CD4-positive, alpha-beta T cell treated with Interleukin-17A for 1 hour (primary cell): ENCODE results near the gene THBS3.
A peak's percentile ranks its signal among the peaks of the same experiment; 100 is the strongest.

Experiments used
- DNase-seq: peaks from one replicate; pipeline ENCODE4 v3.0.0-alpha.2; 2020

The THBS3 gene

DNA sequence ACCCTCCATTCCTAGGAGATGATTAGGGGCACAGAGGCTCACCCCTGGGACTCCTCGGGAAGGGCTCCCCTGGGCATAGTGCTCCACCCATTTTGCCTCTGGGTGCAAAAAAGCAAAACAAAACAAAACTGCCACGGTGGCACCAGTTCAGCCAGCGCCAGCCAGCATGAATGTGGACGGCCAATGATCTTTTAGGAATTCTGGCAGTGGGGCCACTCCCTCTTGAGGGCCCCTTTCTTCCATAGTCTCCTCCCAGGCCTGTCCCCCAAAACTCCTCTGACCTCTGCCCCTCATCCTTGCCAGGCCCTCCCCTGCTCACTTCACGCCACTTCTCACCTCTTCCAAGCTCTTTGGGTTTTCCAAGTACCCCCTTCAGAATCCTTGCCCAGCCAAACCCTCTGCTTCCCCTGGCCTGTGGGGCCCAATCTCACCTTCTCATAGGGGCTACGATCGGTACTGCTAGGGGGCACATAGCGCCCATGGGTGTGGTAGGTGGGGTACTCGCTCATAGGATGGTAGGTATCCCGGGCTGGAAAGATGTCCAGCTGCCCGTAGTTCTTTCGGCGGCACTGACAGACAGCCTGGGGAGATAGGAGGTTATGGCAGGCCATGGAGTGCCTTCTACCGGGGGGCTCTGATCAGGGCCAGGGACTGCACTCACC lies 20.8 kb downstream of the THBS3 start:
- DNase-seq, result no peak

GRCh38 chr1:155186067-155186793 lies 21.5 kb downstream of the THBS3 start:
- DNase-seq, result no peak

GRCh38 chr1:155185783-155186066 lies 22.0 kb downstream of the THBS3 start:
- DNase-seq, result no peak

DNA sequence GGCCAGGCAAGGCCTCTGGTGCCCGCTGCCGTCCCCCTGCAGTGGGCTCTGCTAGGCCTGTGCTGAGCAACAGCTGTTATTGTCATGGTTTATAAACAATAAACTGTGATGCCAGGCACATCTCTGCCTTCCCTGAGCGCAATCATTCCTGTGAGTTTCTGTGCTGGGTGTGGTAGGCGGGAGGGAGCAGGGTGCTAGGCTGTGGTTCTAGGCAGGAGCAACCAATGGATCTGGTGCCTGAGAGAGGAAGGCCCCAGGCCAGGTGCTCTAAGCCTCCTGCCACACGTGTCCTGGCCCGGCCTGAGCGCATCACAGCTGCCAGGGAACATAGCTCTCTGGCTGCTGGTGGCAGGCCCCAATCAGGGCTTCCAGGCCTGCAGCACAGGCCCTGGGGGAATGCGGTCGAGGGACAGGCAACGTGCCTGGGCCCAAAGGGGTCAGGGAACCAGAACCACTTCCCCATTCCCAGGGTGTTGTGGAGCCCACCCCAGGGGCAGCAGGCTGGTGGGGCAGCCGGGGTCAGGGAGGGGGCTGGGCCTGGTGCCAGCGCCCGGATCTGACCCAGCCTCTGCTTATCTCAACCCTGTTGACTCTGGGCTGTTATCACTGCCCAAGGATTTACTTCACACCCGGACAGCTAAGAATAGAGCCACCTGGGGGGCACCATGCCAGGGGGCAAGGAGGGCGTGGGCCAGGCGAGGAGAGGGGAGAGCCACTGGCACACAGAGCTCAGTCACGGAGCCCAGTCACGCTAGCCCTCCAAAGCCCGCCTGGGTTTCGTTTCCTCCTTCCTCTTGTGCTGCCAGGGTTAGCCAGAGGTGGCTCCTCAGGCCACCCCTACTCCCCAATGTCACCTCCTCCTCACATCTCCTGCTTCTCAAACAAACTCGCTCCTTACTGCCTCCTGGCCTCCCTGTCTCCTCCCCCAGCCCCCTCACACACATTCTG lies 22.6 kb downstream of the THBS3 start:
- DNase-seq, result no peak

DNA sequence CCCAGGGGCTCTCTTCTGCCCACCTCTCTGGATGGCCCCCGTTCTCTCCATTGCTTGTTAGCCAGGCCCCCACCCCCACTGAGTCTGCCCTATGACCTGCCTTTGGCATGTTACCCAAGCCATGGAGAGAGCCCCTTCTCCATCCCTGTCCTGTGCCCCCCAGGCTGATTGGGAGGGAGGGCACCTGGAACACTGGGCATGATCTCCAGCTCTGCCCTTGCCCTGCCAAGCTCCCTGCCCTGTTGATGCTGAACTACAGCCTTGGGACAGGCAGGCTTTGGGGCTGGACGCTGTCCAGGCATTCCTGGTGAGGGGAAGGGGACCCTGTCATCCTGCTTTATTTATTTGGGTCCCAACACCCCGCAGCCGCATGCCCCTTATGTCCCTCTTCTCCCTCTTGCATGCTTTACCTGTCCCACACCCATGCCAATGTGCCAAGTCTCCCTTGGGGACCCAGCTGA lies 23.3 kb downstream of the THBS3 start:
- no peak for DNase-seq

DNA sequence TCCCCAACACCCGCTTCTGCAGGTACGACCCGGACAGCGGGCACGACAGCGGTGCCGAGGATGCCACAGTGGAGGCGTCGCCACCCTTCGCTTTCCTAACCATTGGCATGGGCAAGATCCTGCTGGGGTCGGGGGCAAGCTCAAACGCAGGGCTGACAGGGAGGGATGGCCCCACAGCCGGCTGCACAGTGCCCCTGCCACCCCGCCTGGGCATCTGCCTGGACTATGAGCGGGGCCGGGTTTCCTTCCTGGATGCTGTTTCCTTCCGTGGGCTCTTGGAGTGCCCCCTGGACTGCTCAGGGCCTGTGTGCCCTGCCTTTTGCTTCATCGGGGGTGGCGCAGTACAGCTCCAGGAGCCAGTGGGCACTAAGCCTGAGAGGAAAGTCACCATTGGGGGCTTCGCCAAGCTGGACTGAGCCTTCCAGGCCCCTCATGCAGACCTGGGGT lies 23.9 kb downstream of the THBS3 start:
- DNase-seq, result no peak

DNA sequence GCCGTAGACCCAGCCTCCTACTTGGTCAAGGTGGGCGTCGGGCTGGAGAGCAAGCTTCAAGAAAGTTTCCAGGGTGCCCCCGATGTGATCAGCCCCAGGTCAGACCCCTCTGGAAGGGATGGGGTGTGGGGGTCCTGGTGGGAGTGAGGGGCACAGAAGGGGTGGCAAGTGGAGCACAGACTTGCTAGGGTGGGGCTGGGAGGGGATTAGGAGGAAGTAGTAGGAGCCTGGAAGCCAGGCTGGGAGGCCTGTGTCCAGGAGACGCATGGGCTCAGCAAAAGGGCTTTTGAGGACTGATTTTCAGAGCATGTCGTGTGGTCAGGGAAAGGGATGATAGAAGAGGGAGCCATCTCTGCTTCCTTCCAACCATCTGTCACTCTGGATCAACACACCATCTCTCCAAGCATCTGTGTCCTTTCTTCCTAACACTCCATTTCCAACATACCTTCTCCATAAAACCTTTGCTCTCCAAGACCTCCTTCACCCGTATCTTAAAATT lies 25.6 kb downstream of the THBS3 start:
- no peak for DNase-seq

- DNase-seq, result no peak
Measured at GRCh38 chr1:155181371-155182051, 26.2 kb downstream of the THBS3 start.

DNA sequence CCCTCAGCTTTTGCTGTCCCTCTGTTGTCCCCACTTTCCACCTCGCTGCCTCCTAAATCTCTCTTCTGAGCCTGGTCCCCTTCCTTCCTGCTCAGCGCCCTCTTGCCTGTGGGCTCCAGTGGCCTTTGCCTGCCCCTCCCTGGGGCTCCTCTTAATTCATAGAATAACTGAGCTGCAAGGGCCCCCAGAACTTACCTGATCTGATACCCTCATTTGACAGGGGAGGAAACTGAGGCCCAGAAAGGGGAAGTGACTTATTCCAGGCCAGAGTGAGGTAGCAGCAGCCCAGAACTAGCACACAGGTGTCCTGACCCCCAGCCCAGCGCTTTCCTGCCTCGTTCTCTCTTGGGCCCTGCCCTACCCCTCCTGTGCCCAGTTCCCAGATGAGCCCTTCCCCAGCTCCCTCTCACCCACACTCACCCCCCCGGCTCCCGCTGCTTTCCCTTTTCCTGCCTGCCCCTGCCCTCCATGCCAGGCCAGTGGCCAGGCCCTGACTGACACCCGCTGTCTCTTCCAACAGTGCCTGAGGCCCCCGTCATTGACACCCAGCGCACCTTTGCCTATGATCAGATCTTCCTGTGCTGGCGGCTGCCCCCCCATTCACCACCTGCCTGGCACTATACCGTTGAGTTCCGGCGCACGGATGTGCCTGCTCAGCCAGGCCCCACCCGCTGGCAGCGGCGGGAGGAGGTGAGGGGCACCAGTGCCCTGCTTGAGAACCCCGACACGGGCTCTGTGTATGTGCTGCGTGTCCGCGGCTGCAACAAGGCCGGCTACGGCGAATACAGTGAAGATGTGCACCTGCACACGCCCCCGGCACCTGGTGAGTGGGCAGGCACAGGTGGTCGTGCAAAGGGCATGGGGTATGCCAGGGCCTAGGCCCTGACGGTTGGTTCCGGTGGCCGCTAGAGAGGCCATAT lies 28.3 kb downstream of the THBS3 start:
- DNase-seq, result no peak

GRCh38 chr1:155178441-155179111 lies 29.1 kb downstream of the THBS3 start:
- DNase-seq, result no peak

DNA sequence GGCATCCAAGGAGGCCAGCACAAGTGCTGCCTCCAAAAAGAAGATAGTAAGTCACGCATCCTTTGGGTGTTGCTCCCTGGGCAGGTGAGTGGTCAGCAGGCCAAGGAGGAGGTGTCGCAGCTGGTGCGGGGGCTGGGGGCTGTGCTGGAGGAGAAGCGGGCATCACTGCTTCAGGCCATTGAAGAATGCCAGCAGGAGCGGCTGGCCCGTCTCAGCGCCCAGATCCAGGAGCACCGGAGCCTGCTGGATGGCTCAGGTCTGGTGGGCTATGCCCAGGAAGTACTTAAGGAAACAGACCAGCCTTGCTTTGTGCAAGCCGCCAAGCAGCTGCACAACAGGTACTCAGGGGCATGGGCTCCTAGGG lies 29.8 kb downstream of the THBS3 start:
- DNase-seq, result no peak

DNA sequence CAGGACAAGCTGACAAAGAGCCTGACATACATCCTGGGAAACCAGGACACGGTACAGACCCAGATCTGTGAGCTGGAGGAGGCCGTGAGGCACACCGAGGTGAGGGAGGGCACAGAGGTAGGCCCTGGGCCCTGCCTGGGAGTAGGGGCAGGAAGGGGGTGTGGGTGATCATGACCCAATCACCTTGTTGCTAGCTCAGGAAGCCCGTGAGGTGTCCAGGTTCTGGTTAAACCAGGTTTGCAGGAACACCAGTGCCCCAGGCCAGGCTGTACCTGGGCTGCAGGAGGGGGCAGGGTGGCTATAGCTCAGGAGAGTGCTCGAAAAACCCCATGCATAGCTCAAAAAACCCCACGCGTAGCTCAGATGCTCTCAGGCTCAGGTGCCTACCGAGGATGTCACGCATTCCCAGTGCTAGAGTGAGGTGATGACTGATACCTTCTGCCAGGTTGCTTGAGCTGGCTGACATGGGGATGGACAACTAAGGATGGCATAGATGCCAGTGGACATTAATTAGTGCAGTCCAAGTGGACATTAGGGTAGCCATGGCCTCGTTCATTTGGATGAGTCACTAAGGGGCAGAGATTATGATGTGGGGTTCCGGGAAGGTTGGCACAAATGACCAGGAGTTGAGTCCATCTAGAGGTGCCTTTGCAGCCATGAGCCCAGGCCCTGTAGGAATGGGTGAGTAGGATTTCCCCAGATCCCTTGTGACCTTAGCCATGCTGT lies 30.3 kb downstream of the THBS3 start:
- no peak for DNase-seq

DNA sequence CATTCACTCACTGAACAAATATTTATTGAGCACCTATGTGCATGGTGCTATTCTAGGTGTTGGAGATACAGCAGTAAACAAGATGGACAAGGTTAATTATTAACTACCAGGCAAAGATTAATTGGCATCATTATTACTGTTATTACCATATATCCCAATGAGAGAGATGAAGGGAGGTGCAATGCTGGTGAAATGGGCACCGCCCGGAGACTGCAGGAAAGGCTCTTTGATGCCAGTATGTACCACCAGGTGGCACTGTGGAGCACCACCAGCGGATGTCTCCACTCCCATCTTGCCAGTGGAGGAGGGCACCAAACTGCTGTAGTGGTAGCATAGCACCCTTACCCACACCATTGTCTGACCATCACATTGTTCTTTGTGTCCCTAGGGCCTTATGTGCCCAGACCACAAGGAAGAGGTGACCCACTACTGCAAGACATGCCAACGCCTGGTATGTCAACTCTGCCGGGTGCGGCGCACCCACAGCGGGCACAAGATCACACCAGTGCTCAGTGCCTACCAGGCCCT lies 31.1 kb downstream of the THBS3 start:
- peak; percentile 86 for DNase-seq

- DNase-seq, result no peak
Measured at GRCh38 chr1:155175927-155176371, 31.7 kb downstream of the THBS3 start.

DNA sequence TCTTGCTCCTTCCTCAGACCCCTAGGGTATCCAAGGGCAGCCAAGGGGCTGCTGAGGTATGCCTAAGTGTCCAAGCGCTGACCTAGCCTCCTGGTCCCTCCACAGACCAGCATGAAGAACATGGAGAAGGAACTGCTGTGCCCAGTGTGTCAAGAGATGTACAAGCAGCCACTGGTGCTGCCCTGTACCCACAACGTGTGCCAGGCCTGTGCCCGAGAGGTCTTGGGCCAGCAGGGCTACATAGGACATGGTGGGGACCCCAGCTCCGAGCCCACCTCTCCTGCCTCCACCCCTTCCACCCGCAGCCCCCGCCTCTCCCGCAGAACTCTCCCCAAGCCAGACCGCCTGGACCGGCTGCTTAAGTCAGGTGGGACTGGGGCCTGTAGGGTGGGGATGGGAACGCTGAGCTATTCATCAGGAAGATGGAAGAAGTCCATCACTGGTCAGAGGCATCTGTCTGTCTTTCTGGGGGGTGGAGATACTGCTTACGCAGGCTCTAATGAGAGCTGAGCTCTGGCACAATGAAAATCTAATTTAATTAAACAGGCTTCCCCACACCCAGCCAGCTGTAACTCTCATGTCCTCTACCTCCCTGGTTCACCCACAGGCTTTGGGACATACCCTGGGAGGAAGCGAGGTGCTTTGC lies 32.3 kb downstream of the THBS3 start:
- DNase-seq, result no peak

GRCh38 chr1:155174324-155175280 lies 33.1 kb downstream of the THBS3 start:
- DNase-seq, result peak; percentile 74

- peak; percentile 80 for DNase-seq
Measured at GRCh38 chr1:155173478-155174323, 34.0 kb downstream of the THBS3 start, which contains the start of gene TRIM46. Gene TRIM46, plus strand, starts transcription at chr1:155173849. Its CDS starts 118 bp downstream, at chr1:155173967.
